ENCODE data around the gene ITPK1. TPM values are rescaled to one million over a fixed set of nuclear protein-coding genes. Genes with fewer than 3 reads are reported as not detected.

The ITPK1 gene
- polyA plus RNA-seq, 2 of the 4 experiments (the other 2 are of a cell fraction): 46.2 to 47.0 TPM

- no peak overlapping the region for H3K4me3 ChIP-seq
- peak overlapping the region; percentile 50 to 72; a peak in 5 of 6 replicates for H3K27ac ChIP-seq
- H3K9me3 ChIP-seq: no peaks in the 10 kb centered on the region
- ATAC-seq (peak in 1 of 2 experiments; percentile 9; a peak in 1 of 6 replicates), FAIRE-seq (no peak), DNase-seq (ENCODE audit: low read depth in 1 of 2, low spot score in 1 of 2) (no peak)
- ChIA-PET POLR2A (no interaction called here), CTCF (interaction anchor here (0.6 to 11.9 kb wide), 5 partner anchors 9 to 199 kb away, joined by 3 to 96 read pairs (median 5); no protein-coding TSS in a partner anchor)
- no peak for TF ChIP-seq SMC3 (IDR thresholded peaks at IDR 0.05)
- TF ChIP-seq, protein P1, sequence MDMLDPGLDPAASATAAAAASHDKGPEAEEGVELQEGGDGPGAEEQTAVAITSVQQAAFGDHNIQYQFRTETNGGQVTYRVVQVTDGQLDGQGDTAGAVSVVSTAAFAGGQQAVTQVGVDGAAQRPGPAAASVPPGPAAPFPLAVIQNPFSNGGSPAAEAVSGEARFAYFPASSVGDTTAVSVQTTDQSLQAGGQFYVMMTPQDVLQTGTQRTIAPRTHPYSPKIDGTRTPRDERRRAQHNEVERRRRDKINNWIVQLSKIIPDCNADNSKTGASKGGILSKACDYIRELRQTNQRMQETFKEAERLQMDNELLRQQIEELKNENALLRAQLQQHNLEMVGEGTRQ (IDR thresholded peaks at IDR 0.05): no peak
- no peak for TF ChIP-seq HOXB5 (CRISPR knock-in tag; IDR thresholded peaks at IDR 0.05)
- no peak for TF ChIP-seq CHD4 (IDR thresholded peaks at IDR 0.05; ENCODE audit: borderline replicate concordance)
- TF ChIP-seq ZSCAN20 (CRISPR knock-in tag; IDR thresholded peaks at IDR 0.05): no peak
- H3K4me1 ChIP-seq: peaks cover 49% of the 10 kb centered on the region
- H3K4me2 ChIP-seq: peak overlapping the region; percentile 49; the same call in 2 of the 3 replicates
- 87% methylated on average over 7 of the region's 7 CpGs for WGBS (ENCODE audit: missing lambda C conversion rate)
These were observed 154.2 kb downstream of the ITPK1 start for GRCh38 chr14:92961567-92961855.

DNA sequence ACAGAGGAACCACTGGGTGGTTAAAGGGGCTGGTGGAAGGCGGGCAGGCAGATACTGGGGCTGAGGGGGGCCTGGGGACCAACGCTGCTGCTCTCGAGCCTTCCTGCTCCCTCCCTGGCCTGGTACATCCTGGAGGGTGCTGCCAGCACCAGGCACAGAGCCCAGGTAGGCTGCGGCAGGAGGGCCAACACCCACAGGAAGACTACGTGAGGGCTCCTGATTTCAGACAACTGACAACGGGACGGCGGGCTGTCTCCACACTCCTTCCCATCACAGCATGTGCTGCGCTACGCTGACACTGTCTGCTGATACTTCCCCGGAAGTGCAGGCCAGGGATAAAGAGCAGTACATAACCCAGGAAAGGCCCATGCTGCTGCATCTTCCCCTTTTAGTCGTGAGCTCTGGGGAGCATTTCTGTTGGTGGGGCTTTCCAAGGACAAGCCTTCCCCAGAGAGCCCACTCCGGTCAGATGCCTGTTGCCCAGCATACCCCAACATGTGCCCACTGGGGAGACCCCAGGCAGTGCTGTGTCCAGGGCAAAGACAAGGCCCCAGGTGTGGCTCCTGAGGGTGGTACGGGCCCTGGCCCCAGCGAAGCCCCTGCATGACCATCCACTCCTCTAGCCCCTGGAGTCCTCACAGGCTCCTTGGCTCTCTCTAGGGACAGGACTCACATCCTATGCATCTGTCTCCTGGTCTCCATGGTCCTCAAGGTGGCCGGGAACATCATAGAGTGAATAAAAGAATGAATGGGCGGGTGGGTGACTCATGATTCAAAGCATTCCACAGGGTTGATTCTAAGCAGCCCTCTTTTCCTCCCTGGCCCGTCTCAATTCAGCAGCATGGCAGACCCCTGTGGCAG lies 154.8 kb downstream of the ITPK1 start:
- POLR2A ChIA-PET: no interaction called here
- CTCF ChIA-PET: interaction anchor here (0.6 to 11.9 kb wide), 4 partner anchors 9 to 199 kb away, joined by 3 to 96 read pairs (median 4); no protein-coding TSS in a partner anchor
- Histone ChIP-seq H3K27ac (peak overlapping the region; percentile 50 to 72; a peak in 5 of 6 replicates), H3K4me1 (peaks cover 49% of the 10 kb centered on the region), H3K9me3 (no peaks in the 10 kb centered on the region), H3K4me3 (no peak overlapping the region), H3K4me2 (peak overlapping the region; percentile 49; the same call in 2 of the 3 replicates)
- DNase-seq (ENCODE audit: low read depth in 1 of 2, low spot score in 1 of 2) (peak; percentile 21 to 41), FAIRE-seq (no peak), ATAC-seq (peak; percentile 48 to 63; a peak in 5 of 6 replicates)
- TF ChIP-seq FOSL2 (IDR thresholded peaks at IDR 0.05) (no peak), FOSL2 (CRISPR knock-in tag; IDR thresholded peaks at IDR 0.05) (peak; percentile 41; the same call in 1 of the 2 replicates), TFCP2L1 (CRISPR knock-in tag; IDR thresholded peaks at IDR 0.05) (no peak)
- 80% methylated on average over 17 of the region's 18 CpGs for WGBS (ENCODE audit: missing lambda C conversion rate)

GRCh38 chr14:92959761-92960680 lies 155.7 kb downstream of the ITPK1 start:
- no peak overlapping the region for H3K4me2 ChIP-seq
- no peak for DNase-seq (ENCODE audit: low read depth in 1 of 2, low spot score in 1 of 2)
- H3K9me3 ChIP-seq: no peaks in the 10 kb centered on the region
- no peak overlapping the region for H3K4me3 ChIP-seq
- no peak for FAIRE-seq
- H3K27ac ChIP-seq: peak overlapping the region in 1 of 2 experiments; percentile 72; a peak in 2 of 6 replicates
- TF ChIP-seq BCL3 (IDR thresholded peaks at IDR 0.05) (no peak), EP300 (IDR thresholded peaks at IDR 0.05) (no peak)
- ChIA-PET POLR2A (no interaction called here), CTCF (interaction anchor here (0.8 to 11.9 kb wide), 6 partner anchors 8 to 200 kb away, joined by 3 to 96 read pairs (median 4); no protein-coding TSS in a partner anchor)
- WGBS (ENCODE audit: missing lambda C conversion rate): 91% methylated on average over 28 of the region's 30 CpGs
- H3K4me1 ChIP-seq: peaks cover 44% of the 10 kb centered on the region
- ATAC-seq: no peak

GRCh38 chr14:92959189-92959531 lies 156.6 kb downstream of the ITPK1 start:
- no peak for FAIRE-seq
- CTCF ChIA-PET: interaction anchor here (0.8 to 11.9 kb wide), 5 partner anchors 7 to 173 kb away, joined by 3 to 96 read pairs (median 3); no protein-coding TSS in a partner anchor
- H3K4me2 ChIP-seq: no peak overlapping the region
- TF ChIP-seq, protein P2, sequence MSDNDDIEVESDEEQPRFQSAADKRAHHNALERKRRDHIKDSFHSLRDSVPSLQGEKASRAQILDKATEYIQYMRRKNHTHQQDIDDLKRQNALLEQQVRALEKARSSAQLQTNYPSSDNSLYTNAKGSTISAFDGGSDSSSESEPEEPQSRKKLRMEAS (IDR thresholded peaks at IDR 0.05): no peak
- TF ChIP-seq RCOR1 (IDR thresholded peaks at IDR 0.05; ENCODE audit: low read depth, low read length): no peak
- TF ChIP-seq SREBF2 (IDR thresholded peaks at IDR 0.05): no peak
- TF ChIP-seq, protein P3, sequence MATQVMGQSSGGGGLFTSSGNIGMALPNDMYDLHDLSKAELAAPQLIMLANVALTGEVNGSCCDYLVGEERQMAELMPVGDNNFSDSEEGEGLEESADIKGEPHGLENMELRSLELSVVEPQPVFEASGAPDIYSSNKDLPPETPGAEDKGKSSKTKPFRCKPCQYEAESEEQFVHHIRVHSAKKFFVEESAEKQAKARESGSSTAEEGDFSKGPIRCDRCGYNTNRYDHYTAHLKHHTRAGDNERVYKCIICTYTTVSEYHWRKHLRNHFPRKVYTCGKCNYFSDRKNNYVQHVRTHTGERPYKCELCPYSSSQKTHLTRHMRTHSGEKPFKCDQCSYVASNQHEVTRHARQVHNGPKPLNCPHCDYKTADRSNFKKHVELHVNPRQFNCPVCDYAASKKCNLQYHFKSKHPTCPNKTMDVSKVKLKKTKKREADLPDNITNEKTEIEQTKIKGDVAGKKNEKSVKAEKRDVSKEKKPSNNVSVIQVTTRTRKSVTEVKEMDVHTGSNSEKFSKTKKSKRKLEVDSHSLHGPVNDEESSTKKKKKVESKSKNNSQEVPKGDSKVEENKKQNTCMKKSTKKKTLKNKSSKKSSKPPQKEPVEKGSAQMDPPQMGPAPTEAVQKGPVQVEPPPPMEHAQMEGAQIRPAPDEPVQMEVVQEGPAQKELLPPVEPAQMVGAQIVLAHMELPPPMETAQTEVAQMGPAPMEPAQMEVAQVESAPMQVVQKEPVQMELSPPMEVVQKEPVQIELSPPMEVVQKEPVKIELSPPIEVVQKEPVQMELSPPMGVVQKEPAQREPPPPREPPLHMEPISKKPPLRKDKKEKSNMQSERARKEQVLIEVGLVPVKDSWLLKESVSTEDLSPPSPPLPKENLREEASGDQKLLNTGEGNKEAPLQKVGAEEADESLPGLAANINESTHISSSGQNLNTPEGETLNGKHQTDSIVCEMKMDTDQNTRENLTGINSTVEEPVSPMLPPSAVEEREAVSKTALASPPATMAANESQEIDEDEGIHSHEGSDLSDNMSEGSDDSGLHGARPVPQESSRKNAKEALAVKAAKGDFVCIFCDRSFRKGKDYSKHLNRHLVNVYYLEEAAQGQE (IDR thresholded peaks at IDR 0.05): no peak
- TF ChIP-seq, protein P4, sequence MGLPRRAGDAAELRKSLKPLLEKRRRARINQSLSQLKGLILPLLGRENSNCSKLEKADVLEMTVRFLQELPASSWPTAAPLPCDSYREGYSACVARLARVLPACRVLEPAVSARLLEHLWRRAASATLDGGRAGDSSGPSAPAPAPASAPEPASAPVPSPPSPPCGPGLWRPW (IDR thresholded peaks at IDR 0.05): no peak
- TF ChIP-seq HEYL (CRISPR knock-in tag; IDR thresholded peaks at IDR 0.05): no peak
- no peak for TF ChIP-seq KDM1A (IDR thresholded peaks at IDR 0.05; ENCODE audit: low read depth)
- TF ChIP-seq RNF2 (IDR thresholded peaks at IDR 0.05; ENCODE audit: borderline replicate concordance, low read depth): no peak
- TF ChIP-seq ZSCAN20 (CRISPR knock-in tag; IDR thresholded peaks at IDR 0.05): no peak
- TF ChIP-seq CHD4 (IDR thresholded peaks at IDR 0.05; ENCODE audit: borderline replicate concordance): no peak
- no peak for TF ChIP-seq RAD21 (conservative IDR thresholded peaks at IDR 0.05 in 1 of 2, IDR thresholded peaks at IDR 0.05 in 1 of 2)

More at GRCh38 chr14:92959189-92959531, 156.6 kb downstream of the ITPK1 start:
- POLR2A ChIA-PET: no interaction called here
- Histone ChIP-seq H3K4me3 (no peak overlapping the region), H3K4me1 (peaks cover 36% of the 10 kb centered on the region), H3K27ac (no peak overlapping the region), H3K9me3 (no peaks in the 10 kb centered on the region)
- DNase-seq (ENCODE audit: low read depth in 1 of 2, low spot score in 1 of 2) (no peak), ATAC-seq (no peak)
- WGBS (ENCODE audit: missing lambda C conversion rate): 88% methylated on average over 6 of the region's 10 CpGs
